HepG2 (cell line): Measurements from ENCODE around the gene CTSA. TPM values are rescaled to one million over a fixed set of nuclear protein-coding genes. Genes with fewer than 3 reads are reported as not detected.

Source experiments
- ADNP ChIP-seq: sonication (generic); formaldehyde crosslinking; IDR thresholded peaks from 2 replicates; pipeline ENCODE4 v1.4.0; 2020; ENCODE audit warnings: missing genetic modification reagents
- ASH2L ChIP-seq: fragments of 300-600, 200-600 bp; sonication (generic); IDR thresholded peaks from 2 replicates; pipeline ENCODE4 v1.7.0; 2017; ENCODE audit warnings: low read depth, mild to moderate bottlenecking, moderate library complexity, mixed read lengths, low read length; ENCODE audit not compliant: insufficient read length
- CREM ChIP-seq, 2 experiments: sonication (generic) in 1 of 2; formaldehyde crosslinking in 1 of 2; IDR thresholded peaks; 2 replicates each; pipeline versions ENCODE4 v1.4.0 to v1.6.1; 2016 to 2020; ENCODE audit warnings: antibody characterized with exemption in 1 of 2, mild to moderate bottlenecking in 1 of 2, missing genetic modification reagents in 1 of 2
- E2F2 ChIP-seq: sonication (generic); formaldehyde crosslinking; IDR thresholded peaks from 2 replicates; pipeline ENCODE4 v1.4.0; 2020; ENCODE audit warnings: missing genetic modification reagents, borderline replicate concordance
- KDM3A ChIP-seq: IDR thresholded peaks from 2 replicates; pipeline ENCODE4 v1.6.1; 2018; ENCODE audit warnings: low read depth, missing compliant biosample characterization
- MAX ChIP-seq: IDR thresholded peaks from 2 replicates; pipeline ENCODE4 v1.6.1; 2012; ENCODE audit warnings: inconsistent platforms
- PRDM15 ChIP-seq: sonication (generic); formaldehyde crosslinking; IDR thresholded peaks from 2 replicates; pipeline ENCODE4 v1.4.0; 2020; ENCODE audit warnings: missing genetic modification reagents
- RBFOX2 ChIP-seq: fragments of 200-400 bp; formaldehyde crosslinking; IDR thresholded peaks from 2 replicates; pipeline ENCODE4 v1.6.1; 2017; ENCODE audit warnings: low read depth, mild to moderate bottlenecking, low read length
- RFX3 ChIP-seq: IDR thresholded peaks from 2 replicates; pipeline ENCODE4 v1.6.1; 2016; ENCODE audit warnings: missing biosample characterization, missing genetic modification reagents
- ZBTB21 ChIP-seq: sonication (generic); formaldehyde crosslinking; IDR thresholded peaks from 2 replicates; pipeline ENCODE4 v1.4.0; 2020; ENCODE audit warnings: missing genetic modification reagents
- ZBTB44 ChIP-seq: sonication (generic); formaldehyde crosslinking; IDR thresholded peaks from 2 replicates; pipeline ENCODE4 v1.4.0; 2020; ENCODE audit warnings: missing genetic modification reagents
- ZNF180 ChIP-seq: sonication (generic); formaldehyde crosslinking; IDR thresholded peaks from 2 replicates; pipeline ENCODE4 v1.4.0; 2020; ENCODE audit warnings: low read depth, missing genetic modification reagents, borderline replicate concordance
- ZNF232 ChIP-seq: sonication (generic); formaldehyde crosslinking; IDR thresholded peaks from 2 replicates; pipeline ENCODE4 v1.4.0; 2020; ENCODE audit warnings: missing genetic modification reagents, borderline replicate concordance
- ZNF264 ChIP-seq: sonication (generic); formaldehyde crosslinking; IDR thresholded peaks from 2 replicates; pipeline ENCODE4 v1.4.0; 2020; ENCODE audit warnings: missing genetic modification reagents
- ZNF317 ChIP-seq: sonication (generic); formaldehyde crosslinking; IDR thresholded peaks from 2 replicates; pipeline ENCODE4 v1.5.0; 2020; ENCODE audit warnings: mild to moderate bottlenecking, missing genetic modification reagents
- ZNF501 ChIP-seq: sonication (generic); formaldehyde crosslinking; IDR thresholded peaks from 2 replicates; pipeline ENCODE4 v1.5.1; 2020; ENCODE audit warnings: mild to moderate bottlenecking, moderate library complexity, missing genetic modification reagents
- ZNF670 ChIP-seq: sonication (generic); formaldehyde crosslinking; IDR thresholded peaks from 2 replicates; pipeline ENCODE4 v1.8.0; 2022; ENCODE audit warnings: mild to moderate bottlenecking, missing genetic modification reagents, borderline replicate concordance
- polyA plus RNA-seq, 8 experiments: library from polyadenylated mRNA; depleted of rRNA in 3 of 8; stranded (reverse) in 7 of 8; unstranded in 1 of 8; fragments of >200 nt; fragmentation: Illumina TruSeq in 4 of 8; extraction: Trizol in 4 of 8; gene quantifications; 2 replicates each; pipeline versions ENCODE4 v1.2.1 to v1.2.3, GENCODE V29; 2011 to 2016; ENCODE audit warnings: low read depth in 4 of 8, missing spikeins in 1 of 8, mixed read lengths in 1 of 8; ENCODE audit not compliant: insufficient read depth in 1 of 8
- total RNA-seq, 5 experiments: library from RNA; depleted of rRNA; stranded (reverse); fragments of >200 nt; fragmentation: Illumina TruSeq; extraction: Trizol; gene quantifications; 2 replicates each; pipeline ENCODE4 v1.2.3, GENCODE V29; 2016; ENCODE audit warnings: low read depth in 1 of 5
- TF ChIP-seq, protein P1 (sequence below): sonication (generic); IDR thresholded peaks from 2 replicates; pipeline ENCODE4 v1.6.1; 2016; ENCODE audit warnings: low read depth, borderline replicate concordance
- TF ChIP-seq, protein P2 (sequence below): sonication (generic); formaldehyde crosslinking; IDR thresholded peaks from 2 replicates; pipeline ENCODE4 v1.8.0; 2022; ENCODE audit warnings: mild to moderate bottlenecking, missing genetic modification reagents

Gene CTSA
- total and polyA plus RNA-seq, 2 of the 13 experiments (the other 11 are each of a cell fraction or from before 2014, with no cell fraction given), result 202 to 231 TPM

DNA sequence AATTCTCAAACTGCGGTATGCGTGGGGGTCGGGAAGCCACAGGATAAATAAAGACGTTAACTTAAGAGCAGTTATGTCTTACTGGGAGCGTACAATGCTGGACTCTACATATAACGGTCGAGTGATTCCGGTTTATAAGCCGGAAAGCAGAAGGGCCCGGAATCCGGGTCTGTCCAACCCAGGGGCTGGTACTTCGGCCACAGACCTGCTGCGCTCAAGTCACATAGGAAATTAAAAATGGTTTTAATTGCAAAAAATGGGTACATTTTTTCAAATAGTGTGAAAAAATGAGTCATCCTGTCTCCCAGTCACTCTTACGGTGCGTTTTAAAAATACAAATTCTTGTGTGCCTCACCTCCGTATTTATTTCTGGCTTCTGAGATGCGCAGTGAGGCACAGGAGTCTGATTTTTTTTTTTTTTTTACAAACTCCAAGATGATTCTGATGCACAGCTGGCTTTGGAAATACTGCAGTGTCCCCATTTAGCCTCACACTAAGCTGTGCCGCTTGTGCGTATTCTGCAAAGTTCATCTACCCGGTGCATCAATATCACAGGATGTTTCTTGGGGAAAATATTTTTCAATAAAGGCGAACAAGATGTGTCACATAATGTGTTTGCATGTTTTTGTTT is 44.4 kb downstream of the CTSA start (continued):
- TF ChIP-seq PRDM15 (CRISPR knock-in tag), result peak; percentile 83
- TF ChIP-seq ADNP, result no peak
- peak; percentile 26; the same call in 1 of the 2 replicates for TF ChIP-seq CREM (IDR thresholded peaks at IDR 0.05)
- no peak for TF ChIP-seq CREM (CRISPR knock-in tag; IDR thresholded peaks at IDR 0.05)
- TF ChIP-seq E2F2 (CRISPR knock-in tag), result peak; percentile 78; the same call in 1 of the 2 replicates
- no peak for TF ChIP-seq RBFOX2
- 0 out of 2 replicates have a peak, but pooled peaks have one; percentile 15 for TF ChIP-seq ZBTB21 (CRISPR knock-in tag)
- TF ChIP-seq ZBTB44 (CRISPR knock-in tag), result 0 out of 2 replicates have a peak, but pooled peaks have one; percentile 42
- TF ChIP-seq, protein P1, sequence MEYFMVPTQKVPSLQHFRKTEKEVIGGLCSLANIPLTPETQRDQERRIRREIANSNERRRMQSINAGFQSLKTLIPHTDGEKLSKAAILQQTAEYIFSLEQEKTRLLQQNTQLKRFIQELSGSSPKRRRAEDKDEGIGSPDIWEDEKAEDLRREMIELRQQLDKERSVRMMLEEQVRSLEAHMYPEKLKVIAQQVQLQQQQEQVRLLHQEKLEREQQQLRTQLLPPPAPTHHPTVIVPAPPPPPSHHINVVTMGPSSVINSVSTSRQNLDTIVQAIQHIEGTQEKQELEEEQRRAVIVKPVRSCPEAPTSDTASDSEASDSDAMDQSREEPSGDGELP, result no peak
- no peak for TF ChIP-seq MAX
- TF ChIP-seq ZNF232 (CRISPR knock-in tag), result peak; percentile 32; the same call in 1 of the 2 replicates
- 0 out of 2 replicates have a peak, but pooled peaks have one; percentile 23 for TF ChIP-seq ZNF501 (CRISPR knock-in tag)
- TF ChIP-seq, protein P2, sequence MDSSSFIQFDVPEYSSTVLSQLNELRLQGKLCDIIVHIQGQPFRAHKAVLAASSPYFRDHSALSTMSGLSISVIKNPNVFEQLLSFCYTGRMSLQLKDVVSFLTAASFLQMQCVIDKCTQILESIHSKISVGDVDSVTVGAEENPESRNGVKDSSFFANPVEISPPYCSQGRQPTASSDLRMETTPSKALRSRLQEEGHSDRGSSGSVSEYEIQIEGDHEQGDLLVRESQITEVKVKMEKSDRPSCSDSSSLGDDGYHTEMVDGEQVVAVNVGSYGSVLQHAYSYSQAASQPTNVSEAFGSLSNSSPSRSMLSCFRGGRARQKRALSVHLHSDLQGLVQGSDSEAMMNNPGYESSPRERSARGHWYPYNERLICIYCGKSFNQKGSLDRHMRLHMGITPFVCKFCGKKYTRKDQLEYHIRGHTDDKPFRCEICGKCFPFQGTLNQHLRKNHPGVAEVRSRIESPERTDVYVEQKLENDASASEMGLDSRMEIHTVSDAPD, result no peak
- peak; percentile 65 for TF ChIP-seq ASH2L
- 0 out of 2 replicates have a peak, but pooled peaks have one; percentile 52 for TF ChIP-seq ZNF264 (CRISPR knock-in tag)
- TF ChIP-seq ZNF670 (CRISPR knock-in tag), result peak; percentile 43; the same call in 1 of the 2 replicates
- TF ChIP-seq KDM3A, result 0 out of 2 replicates have a peak, but pooled peaks have one; percentile 57
- 0 out of 2 replicates have a peak, but pooled peaks have one; percentile 46 for TF ChIP-seq RFX3 (CRISPR knock-in tag)
- 0 out of 2 replicates have a peak, but pooled peaks have one; percentile 44 for TF ChIP-seq ZNF180
- 0 out of 2 replicates have a peak, but pooled peaks have one; percentile 16 for TF ChIP-seq ZNF317 (CRISPR knock-in tag)
